Measurements from ENCODE around the gene PBOV1.

GRCh38 chr6:138225953-138226352, 7.7 kb upstream of the PBOV1 start:
- TF ChIP-seq CTCF (conservative IDR thresholded peaks at IDR 0.05) (no peak), ZFX (IDR thresholded peaks at IDR 0.05) (no peak)

Measured in C4-2B (cell line).